SK-N-SH treated with all-trans-retinoic acid at 6 μM for 48 hours (cell line): Measurements from ENCODE around the gene PITRM1.
A peak's percentile ranks its signal among the peaks of the same experiment; 100 is the strongest.

ENCODE experiments used
- ATAC-seq: fragments of 200-7000 bp; cut with Tn5 transposase; 3 replicates; pipeline ENCODE4 v1.9.1; 2020; ENCODE audit warnings: mild to moderate bottlenecking, moderate library complexity
- ARNTL ChIP-seq: fragments of 450-650 bp; formaldehyde crosslinking; IDR thresholded peaks from 2 replicates; pipeline ENCODE4 v1.5.0; 2020; ENCODE audit warnings: low read depth, mild to moderate bottlenecking, moderate library complexity, borderline replicate concordance
- BACH2 ChIP-seq: fragments of 250-450 bp; sonication (Bioruptor Pico); IDR thresholded peaks from 2 replicates; pipeline ENCODE4 v1.9.0; 2021; ENCODE audit warnings: mild to moderate bottlenecking, borderline replicate concordance
- CREB5 ChIP-seq: fragments of 250-450 bp; sonication (Bioruptor Pico); IDR thresholded peaks from 2 replicates; pipeline ENCODE4 v1.5.1; 2020; ENCODE audit warnings: low read depth, mild to moderate bottlenecking, moderate library complexity
- CSDC2 ChIP-seq: fragments of 250-450 bp; sonication (Bioruptor Pico); IDR thresholded peaks from 2 replicates; pipeline ENCODE4 v1.5.0; 2020; ENCODE audit warnings: mild to moderate bottlenecking, moderate library complexity
- CSRNP3 ChIP-seq: fragments of 250-450 bp; sonication (Bioruptor Pico); IDR thresholded peaks from 2 replicates; pipeline ENCODE4 v1.5.1; 2021; ENCODE audit warnings: mild to moderate bottlenecking, moderate library complexity
- ESRRG ChIP-seq: fragments of 250-450 bp; sonication (Bioruptor Pico); IDR thresholded peaks from 2 replicates; pipeline ENCODE4 v1.6.1; 2021; ENCODE audit warnings: mild to moderate bottlenecking
- ISL1 ChIP-seq: fragments of 250-450 bp; sonication (Bioruptor Pico); IDR thresholded peaks from 2 replicates; pipeline ENCODE4 v2.1.2; 2022; ENCODE audit warnings: mild to moderate bottlenecking, moderate library complexity
- OSR1 ChIP-seq: fragments of 250-450 bp; sonication (Bioruptor Pico); IDR thresholded peaks from 2 replicates; pipeline ENCODE4 v1.8.0; 2022; ENCODE audit warnings: moderate library complexity, mild to moderate bottlenecking, inconsistent platforms
- PATZ1 ChIP-seq: fragments of 250-450 bp; sonication (Bioruptor Pico); IDR thresholded peaks from 2 replicates; pipeline ENCODE4 v1.8.0; 2020; ENCODE audit warnings: mild to moderate bottlenecking, moderate library complexity, borderline replicate concordance
- PPARA ChIP-seq: fragments of 250-450 bp; sonication (Bioruptor Pico); IDR thresholded peaks from 2 replicates; pipeline ENCODE4 v1.5.0; 2020; ENCODE audit warnings: mild to moderate bottlenecking, borderline replicate concordance
- RARB ChIP-seq: fragments of 250-450 bp; sonication (Bioruptor Pico); IDR thresholded peaks from 2 replicates; pipeline ENCODE4 v1.8.0; 2021; ENCODE audit warnings: mild to moderate bottlenecking, moderate library complexity
- SNAI2 ChIP-seq: fragments of 250-450 bp; sonication (Bioruptor Pico); IDR thresholded peaks from 2 replicates; pipeline ENCODE4 v1.5.0; 2020; ENCODE audit warnings: mild to moderate bottlenecking, moderate library complexity
- TCF4 ChIP-seq: fragments of 250-450 bp; sonication (Bioruptor Pico); IDR thresholded peaks from 2 replicates; pipeline ENCODE4 v1.8.0; 2021; ENCODE audit warnings: mild to moderate bottlenecking, moderate library complexity, borderline replicate concordance
- TOX ChIP-seq: fragments of 250-450 bp; sonication (Bioruptor Pico); IDR thresholded peaks from 2 replicates; pipeline ENCODE4 v1.8.0; 2021; ENCODE audit warnings: mild to moderate bottlenecking, moderate library complexity, borderline replicate concordance
- ZC3H10 ChIP-seq: fragments of 250-450 bp; sonication (Bioruptor Pico); IDR thresholded peaks from 2 replicates; pipeline ENCODE4 v1.5.1; 2021; ENCODE audit warnings: mild to moderate bottlenecking, moderate library complexity
- ZFP3 ChIP-seq: fragments of 250-450 bp; sonication (Bioruptor Pico); IDR thresholded peaks from 2 replicates; pipeline ENCODE4 v1.5.0; 2020; ENCODE audit warnings: mild to moderate bottlenecking, moderate library complexity
- ZFP30 ChIP-seq: fragments of 450-650 bp; formaldehyde crosslinking; IDR thresholded peaks from 2 replicates; pipeline ENCODE4 v1.5.0; 2022; ENCODE audit warnings: mild to moderate bottlenecking, moderate library complexity
- ZNF565 ChIP-seq: fragments of 450-650 bp; formaldehyde crosslinking; conservative IDR thresholded peaks from 2 replicates; pipeline ENCODE4 v1.5.0; 2020; ENCODE audit warnings: low read depth, mild to moderate bottlenecking, moderate library complexity
- ZNF70 ChIP-seq: fragments of 450-650 bp; formaldehyde crosslinking; IDR thresholded peaks from 2 replicates; pipeline ENCODE4 v1.5.0; 2020; ENCODE audit warnings: mild to moderate bottlenecking, moderate library complexity
- ZNF8 ChIP-seq: fragments of 450-650 bp; formaldehyde crosslinking; IDR thresholded peaks from 2 replicates; pipeline ENCODE4 v1.5.0; 2020; ENCODE audit warnings: mild to moderate bottlenecking, moderate library complexity

PITRM1 gene

GRCh38 chr10:3145366-3145765, 27.2 kb downstream of the PITRM1 start:
- no peak for ATAC-seq
- TF ChIP-seq ZNF565 (CRISPR knock-in tag) (no peak), TOX (CRISPR knock-in tag) (no peak), ISL1 (no peak), RARB (no peak), SNAI2 (CRISPR knock-in tag) (no peak), ZNF70 (CRISPR knock-in tag) (no peak), PATZ1 (CRISPR knock-in tag) (no peak), ZNF8 (CRISPR knock-in tag) (no peak), ZC3H10 (CRISPR knock-in tag) (no peak), BACH2 (CRISPR knock-in tag) (no peak), ESRRG (CRISPR knock-in tag) (no peak)

GRCh38 chr10:3143791-3144434, 28.7 kb downstream of the PITRM1 start:
- ATAC-seq: no peak
- no peak for TF ChIP-seq BACH2 (CRISPR knock-in tag)
- TF ChIP-seq ISL1: no peak
- no peak for TF ChIP-seq SNAI2 (CRISPR knock-in tag)

- TF ChIP-seq CSRNP3 (CRISPR knock-in tag): no peak
- no peak for TF ChIP-seq ZFP30 (CRISPR knock-in tag)
- TF ChIP-seq PATZ1 (CRISPR knock-in tag): no peak
- TF ChIP-seq CSDC2: no peak
- no peak for TF ChIP-seq ESRRG (CRISPR knock-in tag)
- TF ChIP-seq OSR1 (CRISPR knock-in tag): no peak
- peak; percentile 4; the same call in 1 of the 3 replicates for ATAC-seq
Observed at GRCh38 chr10:3143366-3143765, 29.2 kb downstream of the PITRM1 start.

GRCh38 chr10:3142146-3142875, 30.3 kb downstream of the PITRM1 start:
- TF ChIP-seq PPARA (CRISPR knock-in tag): no peak
- no peak for TF ChIP-seq ZFP3
- no peak for TF ChIP-seq ZFP30 (CRISPR knock-in tag)
- no peak for TF ChIP-seq SNAI2 (CRISPR knock-in tag)
- TF ChIP-seq ISL1: no peak
- no peak for TF ChIP-seq ARNTL
- TF ChIP-seq ZC3H10 (CRISPR knock-in tag): no peak
- ATAC-seq: peak; percentile 17; the same call in 2 of the 3 replicates

GRCh38 chr10:3141351-3142005, 31.1 kb downstream of the PITRM1 start:
- TF ChIP-seq CREB5 (CRISPR knock-in tag) (no peak), TCF4 (CRISPR knock-in tag) (no peak), ZC3H10 (CRISPR knock-in tag) (no peak), ISL1 (no peak)
- no peak for ATAC-seq
